Breast epithelium (tissue), 4 donors: ENCODE results near the gene DYNC1H1. TPM values are rescaled to one million over a fixed set of nuclear protein-coding genes. Genes with fewer than 3 reads are reported as not detected.

Source experiments
- DNase-seq, 2 donors: peaks; one replicate each; pipeline ENCODE4 v3.0.0-alpha.2; 2019; ENCODE audit warnings: low spot score in 2 of 2
- H3K27ac ChIP-seq, 2 donors: fragments of 200-600 bp; sonication (generic) in 1 of 2; one replicate each; pipeline ENCODE4 v1.5.1; 2016 to 2019; ENCODE audit warnings: mild to moderate bottlenecking in 1 of 2
- H3K27me3 ChIP-seq, 2 donors: fragments of 200-600 bp; sonication (generic) in 1 of 2; one replicate each; pipeline versions ENCODE4 v1.5.1 to v1.6.0; 2017 to 2019; ENCODE audit warnings: control low read depth in 1 of 2, mild to moderate bottlenecking in 1 of 2
- H3K36me3 ChIP-seq: fragments of 200-600 bp; one replicate; pipeline ENCODE4 v1.5.1; 2019
- H3K4me1 ChIP-seq, 2 donors: fragments of 200-600 bp; sonication (generic); one replicate each; pipeline ENCODE4 v1.5.1; 2016 to 2019; ENCODE audit warnings: control low read depth in 1 of 2
- H3K4me3 ChIP-seq, 3 donors: fragments of 200-600 bp; sonication (generic); 1 replicate in 2 of 3; 2 replicates in 1 of 3; pipeline ENCODE4 v1.5.1; 2016 to 2019; ENCODE audit warnings: mild to moderate bottlenecking in 3 of 3, moderate library complexity in 2 of 3
- H3K9me3 ChIP-seq, 2 donors: fragments of 200-600 bp; sonication (generic) in 1 of 2; one replicate each; pipeline ENCODE4 v1.5.1; 2016 to 2019; ENCODE audit warnings: control low read depth in 1 of 2
- POLR2A ChIP-seq: fragments of 450-650 bp; IDR thresholded peaks from one replicate; pipeline ENCODE4 v1.6.1; 2016; ENCODE audit warnings: antibody characterized with exemption, mild to moderate bottlenecking, moderate library complexity
- POLR2AphosphoS5 ChIP-seq, 3 donors: sonication (generic); formaldehyde crosslinking; IDR thresholded peaks; one replicate each; pipeline ENCODE4 v1.6.1; 2017; ENCODE audit warnings: antibody characterized with exemption in 3 of 3
- intact Hi-C: fragments of 100-400 bp; cut with DNase I; formaldehyde crosslinking; loops from one replicate; pipeline ENCODE4 v1.15.1; 2023; ENCODE audit warnings: low total_unique reads
- total RNA-seq, 3 donors: library from RNA; depleted of rRNA; stranded (reverse); fragments of >200 nt; gene quantifications; one replicate each; pipeline ENCODE4 v1.1.0, GENCODE V29; 2016
- TF ChIP-seq, protein P1 (sequence below), 3 donors: fragments of 450-650 bp; IDR thresholded peaks; one replicate each; pipeline ENCODE4 v1.5.1; 2016 to 2017; ENCODE audit warnings: antibody characterized with exemption in 3 of 3, mild to moderate bottlenecking in 3 of 3, moderate library complexity in 3 of 3

The DYNC1H1 gene
- total RNA-seq, 3 donors from 2014 or later, result 355 to 424 (median 391) TPM

DNA sequence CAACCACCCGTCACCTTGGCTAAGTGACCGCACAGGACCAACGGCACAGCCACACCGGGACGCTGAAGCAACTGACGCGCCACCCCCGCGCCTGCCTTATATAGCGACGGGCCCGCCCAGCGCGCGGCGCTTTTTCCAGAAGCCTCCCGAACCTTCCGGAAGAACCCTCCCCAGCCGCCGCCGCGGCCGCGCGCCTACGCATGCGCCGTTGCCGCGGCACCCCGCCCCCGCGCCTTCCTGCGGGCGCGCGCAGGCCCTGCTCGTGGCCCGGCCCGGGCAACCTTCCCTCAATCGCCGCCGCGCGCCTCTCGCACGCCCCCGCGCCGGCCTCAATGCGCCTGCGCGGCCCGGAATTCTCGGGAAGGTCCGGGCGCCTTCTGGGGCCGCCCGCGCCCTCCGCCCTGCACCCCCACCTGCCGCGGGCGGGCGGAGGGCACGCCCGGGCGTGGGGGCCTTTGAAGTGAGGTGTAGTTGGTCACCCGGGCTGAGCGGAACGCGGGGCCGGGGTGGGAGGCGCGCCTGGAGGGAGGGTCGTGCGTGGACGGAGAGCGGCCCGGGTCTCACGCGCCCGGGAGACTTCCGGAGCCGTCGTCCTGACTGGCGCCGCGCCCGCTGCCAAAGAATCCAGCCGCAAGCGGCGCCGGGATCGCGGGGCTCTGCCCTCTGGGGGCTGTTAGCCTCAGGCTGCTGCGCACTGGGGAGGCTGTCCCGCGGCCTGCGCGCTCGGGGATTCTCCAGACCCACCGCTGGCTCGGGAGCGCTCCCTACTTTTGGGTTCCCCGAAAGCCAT, 122.8 kb downstream of the DYNC1H1 start, which contains the start of gene HSP90AA1:
Gene HSP90AA1 (minus strand): TSS at position 73 of the 790 bp plus-strand sequence. CDS start 666 bp downstream, outside the sequence.
- Histone ChIP-seq H3K4me1 (peaks cover 20 to 21% of the 10 kb centered on the region in 2 donors), H3K27me3 (no peaks in the 10 kb centered on the region)
- intact Hi-C loops, result loop anchor here (5.0 kb wide), 1 partner anchor 125 kb away; the partner anchor contains the start of gene DYNC1H1

DNA sequence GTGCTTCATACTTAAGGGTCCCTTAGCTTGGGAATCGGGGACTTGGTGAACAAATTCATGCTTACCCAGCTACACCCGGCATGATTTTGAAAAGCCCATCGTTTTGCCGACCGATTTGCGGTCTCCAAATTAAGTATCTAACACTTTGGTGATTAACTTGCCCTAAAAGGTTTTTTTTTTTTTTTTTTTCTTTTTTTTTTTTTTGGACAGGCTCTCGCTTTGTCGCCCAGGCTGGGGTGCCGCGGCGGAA, 123.3 kb downstream of the DYNC1H1 start:
- Histone ChIP-seq H3K4me1 (peaks cover 16 to 20% of the 10 kb centered on the region in 2 donors), H3K4me3 (peak overlapping the region; percentile 83 to 100 (median 88)), H3K9me3 (no peaks in the 10 kb centered on the region), H3K27me3 (no peaks in the 10 kb centered on the region), H3K27ac (peak overlapping the region; percentile 100), H3K36me3 (no peaks in the 10 kb centered on the region)
- intact Hi-C loops, result loop anchor here (5.0 kb wide), 1 partner anchor 125 kb away; the partner anchor contains the start of gene DYNC1H1
- no peak for TF ChIP-seq POLR2A
- no peak for DNase-seq

More for the DNA sequence above, 122.8 kb downstream of the DYNC1H1 start, which contains the start of gene HSP90AA1:
- TF ChIP-seq, protein P1, sequence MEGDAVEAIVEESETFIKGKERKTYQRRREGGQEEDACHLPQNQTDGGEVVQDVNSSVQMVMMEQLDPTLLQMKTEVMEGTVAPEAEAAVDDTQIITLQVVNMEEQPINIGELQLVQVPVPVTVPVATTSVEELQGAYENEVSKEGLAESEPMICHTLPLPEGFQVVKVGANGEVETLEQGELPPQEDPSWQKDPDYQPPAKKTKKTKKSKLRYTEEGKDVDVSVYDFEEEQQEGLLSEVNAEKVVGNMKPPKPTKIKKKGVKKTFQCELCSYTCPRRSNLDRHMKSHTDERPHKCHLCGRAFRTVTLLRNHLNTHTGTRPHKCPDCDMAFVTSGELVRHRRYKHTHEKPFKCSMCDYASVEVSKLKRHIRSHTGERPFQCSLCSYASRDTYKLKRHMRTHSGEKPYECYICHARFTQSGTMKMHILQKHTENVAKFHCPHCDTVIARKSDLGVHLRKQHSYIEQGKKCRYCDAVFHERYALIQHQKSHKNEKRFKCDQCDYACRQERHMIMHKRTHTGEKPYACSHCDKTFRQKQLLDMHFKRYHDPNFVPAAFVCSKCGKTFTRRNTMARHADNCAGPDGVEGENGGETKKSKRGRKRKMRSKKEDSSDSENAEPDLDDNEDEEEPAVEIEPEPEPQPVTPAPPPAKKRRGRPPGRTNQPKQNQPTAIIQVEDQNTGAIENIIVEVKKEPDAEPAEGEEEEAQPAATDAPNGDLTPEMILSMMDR (IDR thresholded peaks at IDR 0.05), result no peak
- peak; percentile 96 for TF ChIP-seq POLR2A
- TF ChIP-seq POLR2AphosphoS5 (IDR thresholded peaks at IDR 0.05), result peak; percentile 94 to 99 (median 98)
- H3K36me3 ChIP-seq, result no peaks in the 10 kb centered on the region
- H3K9me3 ChIP-seq, result no peaks in the 10 kb centered on the region
- H3K27ac ChIP-seq, result peak within 1 kb of the TSS; percentile 100
- DNase-seq, result peak; percentile 93 to 95
- peak within 1 kb of the TSS; percentile 83 to 100 (median 88) for H3K4me3 ChIP-seq

DNA sequence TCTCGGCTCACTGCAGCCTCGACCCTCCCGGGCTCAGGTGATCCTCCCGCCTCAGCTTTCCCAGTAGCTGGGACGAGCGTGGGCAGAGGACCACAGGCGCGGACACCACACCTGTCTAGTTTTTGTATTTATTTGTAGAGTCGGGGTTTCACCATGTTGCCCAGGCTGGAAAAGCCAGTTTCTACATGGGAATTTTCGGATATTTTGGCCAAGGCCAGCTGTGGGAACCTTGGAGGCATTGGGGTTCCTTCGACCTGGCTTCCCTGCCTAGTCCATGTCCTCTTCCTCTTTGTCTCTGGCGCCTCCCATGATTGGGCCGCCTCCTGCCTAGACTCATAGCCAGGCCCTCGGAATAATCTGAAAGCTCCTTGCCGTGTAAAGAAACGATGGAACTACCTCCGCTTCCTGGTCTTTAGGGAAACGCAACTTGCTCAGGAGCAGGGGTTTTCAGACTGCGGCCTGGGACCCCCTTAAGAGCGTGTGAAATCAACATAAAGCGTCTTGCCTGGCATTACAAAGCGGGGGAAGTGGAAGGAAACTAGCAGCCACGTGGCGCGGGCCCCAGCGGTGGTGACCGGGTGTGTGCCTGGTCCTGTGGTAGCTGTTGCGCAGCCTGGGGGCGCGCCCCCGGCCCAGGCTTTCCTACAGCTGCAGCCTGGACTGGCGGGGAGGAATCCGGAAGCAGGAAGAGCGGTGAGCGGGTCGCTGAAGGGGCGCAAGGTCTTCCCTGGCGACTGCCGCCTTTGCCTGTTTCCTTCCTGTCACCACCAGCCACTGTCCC, 123.8 kb downstream of the DYNC1H1 start:
- no peaks in the 10 kb centered on the region for H3K27me3 ChIP-seq
- peak overlapping the region; percentile 83 to 100 (median 88) for H3K4me3 ChIP-seq
- peak overlapping the region; percentile 100 for H3K27ac ChIP-seq
- intact Hi-C loops, result loop anchor here (5.0 kb wide), 1 partner anchor 126 kb away; the partner anchor contains the start of gene DYNC1H1
- peaks cover 12 to 20% of the 10 kb centered on the region in 2 donors for H3K4me1 ChIP-seq
- H3K36me3 ChIP-seq, result no peaks in the 10 kb centered on the region
- peak in 2 of 3 donors; percentile 16 to 44 for TF ChIP-seq POLR2AphosphoS5 (IDR thresholded peaks at IDR 0.05)
- TF ChIP-seq POLR2A, result no peak
- TF ChIP-seq, protein P1 (IDR thresholded peaks at IDR 0.05), result no peak
- DNase-seq, result peak in 1 of 2 donors; percentile 48
- H3K9me3 ChIP-seq, result no peaks in the 10 kb centered on the region

DNA sequence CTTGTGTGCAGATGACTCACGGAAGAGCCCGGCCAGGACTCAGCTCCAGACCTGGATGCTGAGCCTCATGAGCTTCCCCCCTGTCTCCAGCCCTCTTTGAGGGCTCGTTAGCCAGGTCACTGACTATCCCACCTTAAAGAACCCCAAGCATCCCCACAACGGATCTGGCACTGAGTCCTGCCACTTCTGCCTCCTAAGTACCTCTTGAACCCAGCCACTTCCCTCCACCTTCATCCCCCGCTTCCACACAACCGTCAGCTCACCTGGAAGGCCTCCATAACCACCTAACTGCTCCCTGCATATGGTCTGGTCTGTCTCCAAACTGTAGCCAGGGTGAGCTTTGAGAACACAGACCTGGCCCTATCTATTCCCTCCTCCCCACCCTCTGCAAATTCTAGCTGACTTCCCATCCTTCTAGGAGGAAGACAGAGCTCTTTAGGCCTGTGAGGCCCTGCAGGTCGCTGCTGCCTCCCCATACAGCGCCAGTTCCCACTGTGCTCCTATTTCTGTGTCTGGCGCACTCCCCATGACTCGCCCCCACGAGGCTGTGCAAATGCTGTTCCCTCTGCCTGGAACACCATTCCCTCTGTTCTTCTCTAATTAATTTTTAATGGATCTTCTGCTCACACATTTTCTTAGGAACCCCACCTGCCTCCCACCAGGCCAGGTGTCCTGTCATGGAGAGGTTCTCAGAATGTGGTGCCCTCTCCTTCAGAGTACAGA, 125.4 kb downstream of the DYNC1H1 start:
- Histone ChIP-seq H3K27ac (peak overlapping the region in 1 of 2 donors; percentile 7), H3K4me3 (no peak overlapping the region), H3K9me3 (no peaks in the 10 kb centered on the region), H3K36me3 (no peaks in the 10 kb centered on the region), H3K27me3 (no peaks in the 10 kb centered on the region), H3K4me1 (peaks cover 3 to 17% of the 10 kb centered on the region in 2 donors)
- intact Hi-C loops, result loop anchor here (5.0 kb wide), 1 partner anchor 127 kb away; the partner anchor contains the start of gene DYNC1H1
- DNase-seq, result no peak
- TF ChIP-seq POLR2AphosphoS5 (IDR thresholded peaks at IDR 0.05), result no peak
- TF ChIP-seq, protein P1 (IDR thresholded peaks at IDR 0.05), result no peak
- TF ChIP-seq POLR2A, result no peak

DNA sequence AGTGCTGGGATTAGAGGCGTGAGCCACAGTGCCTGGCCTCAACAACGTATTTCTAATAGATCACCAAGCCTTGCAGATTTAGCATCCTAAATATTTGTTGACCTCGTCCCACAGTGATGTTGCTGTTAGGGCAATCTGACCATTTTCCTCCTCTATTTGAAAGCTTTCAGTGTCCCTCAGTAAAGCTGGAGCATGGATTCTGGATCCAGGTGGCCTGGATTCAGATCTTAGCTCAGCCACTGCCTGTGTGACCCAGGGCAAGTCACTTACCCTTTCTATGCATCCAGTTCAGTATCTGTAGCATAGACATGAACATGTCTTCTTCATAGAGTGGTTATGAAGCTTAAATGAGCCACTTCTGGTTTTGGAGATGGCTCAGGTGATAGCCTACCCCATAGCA, 126.3 kb downstream of the DYNC1H1 start:
- Histone ChIP-seq H3K27me3 (no peaks in the 10 kb centered on the region), H3K4me1 (peaks cover 0 to 8% of the 10 kb centered on the region in 2 donors), H3K9me3 (no peaks in the 10 kb centered on the region), H3K27ac (no peak overlapping the region), H3K36me3 (no peaks in the 10 kb centered on the region), H3K4me3 (no peak overlapping the region)
- DNase-seq, result no peak
- intact Hi-C loops, result no loop called here
- TF ChIP-seq, protein P1 (IDR thresholded peaks at IDR 0.05), result no peak
- no peak for TF ChIP-seq POLR2AphosphoS5 (IDR thresholded peaks at IDR 0.05)
- TF ChIP-seq POLR2A, result no peak
